Activated CD8-positive, alpha-beta memory T cell treated with anti-CD3 and anti-CD28 coated beads for 1 hour (primary cell): ENCODE data around the gene IQCF5.
"Not testable (repeated sequence)": the region's sequence is repeated elsewhere in the genome, so short reads cannot be mapped to it uniquely, and the experiment has no call there.

ENCODE experiments used
- DNase-seq, 2 donors: peaks; one replicate each; pipeline ENCODE4 v3.0.0-alpha.2; 2020; ENCODE audit warnings: low read depth in 1 of 2; ENCODE audit errors: extremely low read depth in 1 of 2

The IQCF5 gene

DNA sequence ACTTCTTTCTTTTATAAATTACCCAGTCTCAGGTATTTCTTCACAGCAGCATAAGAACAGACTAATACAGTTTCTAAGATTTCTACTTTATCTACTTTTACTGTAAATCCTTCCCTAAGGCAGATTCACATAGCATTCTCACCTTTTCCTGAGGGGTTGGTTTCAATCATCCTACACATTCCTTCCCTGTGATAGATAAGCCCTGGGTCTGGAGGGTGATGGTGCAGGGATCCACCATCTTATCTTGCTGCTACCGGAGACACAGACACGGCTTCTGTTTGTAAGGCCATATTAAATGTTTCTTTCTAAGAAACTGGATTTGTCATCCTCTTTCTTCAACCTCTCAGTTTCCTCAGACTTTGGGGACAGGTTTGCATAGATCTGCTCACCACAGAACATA lies 6.1 kb downstream of the IQCF5 start:
- DNase-seq, result no peak

DNA sequence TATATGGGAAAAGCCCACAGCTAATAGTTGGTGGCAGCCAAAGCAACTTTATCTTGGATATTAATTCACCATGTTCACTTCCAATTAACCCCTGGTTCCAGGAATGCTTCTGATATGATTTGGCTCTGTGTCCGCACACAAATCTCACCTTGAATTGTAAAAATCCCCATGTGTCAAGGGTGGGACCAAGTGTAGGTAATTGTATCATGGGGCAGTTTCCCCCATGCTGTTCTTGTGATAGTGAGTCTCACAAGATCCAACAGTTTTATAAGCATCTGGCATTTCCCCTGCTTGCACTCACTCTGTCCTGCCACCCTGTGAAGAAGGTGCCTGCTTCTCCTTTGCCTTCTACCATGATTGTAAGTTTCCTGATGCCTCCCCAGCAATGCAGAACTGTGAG lies 6.5 kb downstream of the IQCF5 start:
- not testable (repeated sequence) for DNase-seq

DNA sequence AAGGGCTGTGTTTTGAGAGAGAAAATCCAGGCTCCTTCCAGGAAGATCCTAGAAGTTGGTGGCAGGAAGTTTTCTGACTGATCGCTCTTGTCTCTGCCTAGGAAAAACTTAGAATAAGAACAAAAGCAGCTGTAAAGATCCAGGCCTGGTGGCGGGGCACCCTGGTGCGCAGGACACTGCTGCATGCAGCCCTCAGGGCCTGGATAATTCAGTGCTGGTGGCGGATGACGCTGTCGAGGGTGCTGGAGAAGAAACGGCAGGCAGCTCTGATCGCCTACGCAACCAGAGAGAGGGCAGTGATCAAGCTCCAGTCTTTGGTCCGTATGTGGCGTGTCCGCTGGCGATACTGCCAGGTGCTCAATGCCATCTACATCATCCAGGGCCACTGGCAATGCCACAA lies 12.5 kb downstream of the IQCF5 start:
- no peak for DNase-seq

DNA sequence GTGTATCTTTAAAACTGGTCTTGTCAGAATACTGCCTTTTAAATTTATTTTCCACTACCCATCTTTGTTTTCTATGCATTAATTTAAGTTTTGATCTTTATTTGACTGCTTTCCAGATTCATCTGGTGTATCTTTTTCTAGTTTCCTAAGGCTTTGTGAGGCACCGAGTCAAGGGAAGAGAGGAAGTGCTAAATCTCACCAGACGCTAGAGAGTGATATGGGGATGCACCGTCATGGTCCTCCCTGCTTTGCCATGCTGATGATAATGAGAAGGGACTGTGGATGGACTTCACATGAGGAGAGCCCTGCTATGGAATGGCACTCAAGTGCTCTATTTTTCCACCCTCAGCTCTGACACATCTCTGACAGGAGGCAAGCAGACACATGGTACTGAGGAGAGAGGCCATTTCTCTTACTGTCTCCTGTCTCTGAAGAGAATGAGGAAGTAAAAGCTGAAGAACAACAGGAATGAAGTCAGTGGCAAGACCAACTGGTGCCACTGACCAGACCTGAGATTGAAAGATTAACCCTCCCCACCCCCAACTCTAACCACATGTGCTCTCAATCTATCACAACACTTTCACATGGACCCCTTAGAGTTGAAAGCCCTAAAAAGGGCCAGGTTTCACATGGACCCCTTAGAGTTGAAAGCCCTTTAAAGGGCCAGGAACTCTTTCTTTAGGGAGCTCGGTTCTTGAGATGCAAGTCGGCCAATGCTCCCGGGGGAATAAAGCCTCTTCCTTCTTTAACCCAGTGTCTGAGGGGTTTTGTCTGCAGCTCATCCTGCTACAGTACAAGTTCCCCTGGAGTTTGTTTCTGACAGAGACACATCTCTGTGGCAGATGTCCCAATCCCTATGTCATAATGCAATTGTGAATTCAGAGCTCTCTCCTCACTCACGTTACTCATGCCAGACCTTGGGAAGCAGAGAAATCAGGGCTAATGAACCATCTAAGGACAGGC lies 14.4 kb downstream of the IQCF5 start, which contains the start of gene IQCF2:
TSS of gene IQCF2 (plus strand) at position 913 of the 963 bp plus-strand sequence. CDS start 52 bp downstream, outside the sequence.
- DNase-seq, result no peak

DNA sequence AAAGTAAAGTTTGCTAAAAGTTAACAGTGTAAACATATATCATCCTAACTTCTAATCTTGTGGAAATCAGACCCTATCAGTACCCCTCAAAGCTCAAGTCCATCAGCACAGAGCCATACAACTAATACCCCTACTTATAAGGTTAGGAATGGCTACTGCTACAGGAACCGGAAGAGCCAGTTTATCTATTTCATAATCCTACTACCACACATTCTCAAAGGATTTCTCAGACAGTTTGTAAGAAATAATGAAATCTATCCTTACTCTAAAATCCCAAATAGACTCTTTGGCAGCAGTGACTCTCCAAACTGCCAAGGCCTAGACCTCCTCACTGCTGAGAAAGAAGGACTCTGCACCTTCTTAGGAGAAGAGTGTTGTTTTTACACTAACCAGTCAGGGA lies 20.0 kb downstream of the IQCF5 start:
- not testable (repeated sequence) for DNase-seq

DNA sequence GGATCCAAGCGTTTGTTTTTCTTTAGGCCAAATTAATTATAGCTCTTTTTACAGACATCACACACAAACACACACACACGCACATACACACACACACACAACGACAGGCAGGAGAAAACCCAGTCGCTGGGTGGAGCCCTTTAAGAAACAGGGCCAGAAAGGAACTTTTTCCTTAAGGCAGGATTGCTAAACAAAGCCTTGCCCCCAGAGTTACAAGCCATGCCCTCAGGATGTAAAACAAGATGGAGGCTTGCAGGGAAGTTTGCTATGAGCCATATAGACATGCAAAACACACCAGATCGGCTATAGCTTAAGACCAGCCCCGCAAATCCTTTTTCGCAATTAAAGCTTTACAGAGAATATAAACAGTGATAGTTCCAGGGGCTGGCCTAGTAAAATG lies 30.3 kb downstream of the IQCF5 start:
- no peak for DNase-seq

DNA sequence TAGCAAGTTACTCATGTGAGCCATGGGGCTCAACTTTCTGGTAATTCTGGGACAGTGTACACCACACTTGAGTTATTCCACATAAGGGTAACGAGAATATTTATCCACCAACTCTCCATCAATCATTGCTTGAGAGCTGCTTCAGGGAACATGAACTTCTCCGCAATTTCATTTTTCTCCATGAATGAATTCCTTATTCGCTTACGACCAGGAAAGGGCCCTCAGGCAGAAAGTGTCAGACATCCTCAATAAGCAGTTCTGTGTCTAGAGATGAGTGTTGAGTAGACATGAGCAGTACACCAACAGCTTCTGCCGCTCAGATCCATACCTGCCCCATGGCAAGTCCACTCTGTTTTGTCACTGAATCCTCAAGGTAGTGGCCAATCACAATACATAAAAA lies 38.8 kb downstream of the IQCF5 start:
- no peak for DNase-seq

DNA sequence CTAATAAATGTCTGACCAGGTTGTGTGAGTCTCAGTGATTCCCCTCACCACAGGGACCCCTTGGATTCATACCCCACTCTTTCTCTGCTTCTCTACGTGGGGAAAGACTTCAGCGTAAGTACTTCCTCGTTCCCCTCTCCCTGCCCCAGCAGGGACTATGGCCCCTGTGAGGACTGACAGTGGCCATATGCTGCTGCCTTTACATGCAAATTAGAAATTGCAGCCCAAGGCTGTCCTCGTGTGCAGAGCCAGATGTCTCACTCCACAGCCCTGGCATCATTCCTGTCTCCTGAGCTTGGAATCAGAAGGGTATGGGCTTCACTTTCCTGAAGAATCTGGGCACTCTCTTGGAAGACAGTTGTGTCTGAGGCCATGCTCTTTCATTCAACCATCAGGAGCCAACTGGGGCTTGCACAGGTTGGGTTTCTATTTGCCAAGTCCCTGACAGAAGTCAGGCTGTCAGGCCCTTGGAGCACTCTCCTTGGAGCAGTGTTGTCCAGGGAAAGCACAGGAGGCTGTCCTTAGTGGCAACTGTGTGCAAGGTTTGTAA lies 44.5 kb downstream of the IQCF5 start:
- DNase-seq, result no peak

DNA sequence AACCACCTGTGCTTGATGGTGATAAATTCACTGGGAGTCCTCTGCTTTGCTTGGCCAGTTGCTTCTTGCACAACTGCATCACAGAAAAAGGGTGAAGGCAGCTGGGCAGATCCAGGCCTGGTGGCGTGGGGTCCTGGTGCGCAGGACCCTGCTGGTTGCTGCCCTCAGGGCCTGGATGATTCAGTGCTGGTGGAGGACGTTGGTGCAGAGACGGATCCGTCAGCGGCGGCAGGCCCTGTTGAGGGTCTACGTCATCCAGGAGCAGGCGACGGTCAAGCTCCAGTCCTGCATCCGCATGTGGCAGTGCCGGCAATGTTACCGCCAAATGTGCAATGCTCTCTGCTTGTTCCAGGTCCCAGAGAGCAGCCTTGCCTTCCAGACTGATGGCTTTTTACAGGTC lies 45.1 kb downstream of the IQCF5 start:
- DNase-seq, result no peak

DNA sequence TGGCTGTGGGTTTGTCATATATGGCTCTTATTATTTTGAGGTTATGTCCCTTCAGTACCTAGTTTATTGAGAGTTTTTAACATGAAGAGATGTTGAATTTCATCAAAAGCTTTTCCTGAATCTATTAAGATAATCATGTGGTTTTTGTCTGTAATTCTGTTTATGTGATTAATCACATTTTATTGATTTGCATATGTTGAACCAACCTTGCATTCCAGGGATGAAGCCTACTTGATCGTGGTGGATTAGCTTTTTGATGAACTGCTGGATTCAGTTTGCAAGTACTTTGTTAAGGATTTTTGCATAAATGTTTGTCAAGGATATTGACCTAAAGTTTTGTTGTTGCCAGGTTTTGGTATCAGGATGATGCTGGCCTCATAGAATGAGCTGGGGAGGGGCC lies 47.1 kb downstream of the IQCF5 start:
- no peak for DNase-seq
